Islet of Langerhans (tissue), 1 donor: ENCODE data around the gene PC.

ENCODE experiments used
- FAIRE-seq: peaks from one replicate; lab custom pipeline; 2011; peaks lifted over from hg19 to GRCh38; lab: Jason Lieb, UNC

Gene PC

GRCh38 chr11:66866511-66866986 is 91.6 kb downstream of the PC start:
- FAIRE-seq, result no peak

GRCh38 chr11:66866007-66866406 is 92.2 kb downstream of the PC start:
- no peak for FAIRE-seq

GRCh38 chr11:66864924-66865697 is 93.1 kb downstream of the PC start:
- FAIRE-seq, result no peak

GRCh38 chr11:66864172-66864901 is 93.8 kb downstream of the PC start:
- no peak for FAIRE-seq

GRCh38 chr11:66863428-66864125 is 94.6 kb downstream of the PC start:
- no peak for FAIRE-seq

GRCh38 chr11:66862559-66863037 is 95.6 kb downstream of the PC start:
- FAIRE-seq, result no peak

- FAIRE-seq, result no peak
These were observed 96.2 kb downstream of the PC start for GRCh38 chr11:66861774-66862558.

- FAIRE-seq, result no peak
These were observed 97.0 kb downstream of the PC start for GRCh38 chr11:66861038-66861773.

GRCh38 chr11:66860449-66860831 is 97.7 kb downstream of the PC start:
- FAIRE-seq, result no peak

- no peak for FAIRE-seq
These were observed 98.3 kb downstream of the PC start for GRCh38 chr11:66859686-66860448.

GRCh38 chr11:66858939-66859685 is 99.1 kb downstream of the PC start:
- FAIRE-seq, result no peak

- FAIRE-seq, result no peak
These were observed 99.8 kb downstream of the PC start for GRCh38 chr11:66858186-66858938.

GRCh38 chr11:66857927-66858185 is 100.3 kb downstream of the PC start:
- FAIRE-seq, result no peak

GRCh38 chr11:66857234-66857926 is 100.8 kb downstream of the PC start:
- FAIRE-seq, result no peak

GRCh38 chr11:66856496-66857233 is 101.5 kb downstream of the PC start, which contains the start of gene LRFN4:
Gene LRFN4, plus strand, starts transcription at chr11:66857064. Its CDS starts 681 bp downstream, at chr11:66857745.
- FAIRE-seq, result no peak

- FAIRE-seq, result no peak
These were observed 102.3 kb downstream of the PC start for GRCh38 chr11:66855574-66856495.

- no peak for FAIRE-seq
These were observed 103.4 kb downstream of the PC start for GRCh38 chr11:66854729-66855211.
